ENCODE data around the gene HMGN5. TPM values are rescaled to one million over a fixed set of nuclear protein-coding genes. Genes with fewer than 3 reads are reported as not detected.

The HMGN5 gene
- total RNA-seq (2014; rRNA removed; shearing (Covaris generic)) = 1.0 and 1.8 TPM in 2 replicates
- 7.8 and 8.8 TPM in 2 replicates for polyA plus RNA-seq (2015; cell fraction: cytosol; rRNA removed)
- 2.3 and 5.0 TPM in 2 replicates for polyA plus RNA-seq (2015; cell fraction: nucleus; rRNA removed)

DNA sequence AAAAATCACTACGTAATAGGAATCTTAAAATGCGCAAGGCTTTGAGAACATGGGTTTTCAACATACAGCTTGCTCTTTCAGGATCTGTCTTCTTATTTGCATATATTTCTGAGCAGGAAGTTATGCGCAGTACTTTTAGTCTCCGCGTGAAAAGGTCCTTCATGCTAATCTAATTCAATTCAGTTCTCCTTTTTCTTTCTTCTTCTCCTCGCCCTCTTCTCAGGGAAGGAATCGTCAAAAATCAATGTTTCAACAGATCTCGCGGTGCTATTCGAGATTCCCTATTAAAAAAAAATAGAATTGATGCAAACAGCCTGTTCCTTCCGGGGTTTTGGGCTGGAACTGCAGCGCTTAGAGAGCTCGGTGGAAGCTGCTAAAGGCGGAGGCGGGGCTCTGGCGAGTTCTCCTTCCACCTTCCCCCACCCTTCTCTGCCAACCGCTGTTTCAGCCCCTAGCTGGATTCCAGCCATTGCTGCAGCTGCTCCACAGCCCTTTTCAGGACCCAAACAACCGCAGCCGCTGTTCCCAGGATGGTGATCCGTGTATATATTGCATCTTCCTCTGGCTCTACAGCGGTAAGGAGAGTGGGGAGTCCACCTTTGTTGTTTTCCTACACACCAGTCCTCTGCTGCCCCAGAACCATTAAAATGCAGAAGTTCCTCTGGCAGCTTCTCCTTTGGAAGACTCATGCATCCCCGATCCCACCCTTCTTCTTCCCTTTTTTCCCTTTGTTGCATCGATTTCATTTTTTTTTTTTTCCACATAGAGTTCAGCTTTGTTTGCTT is at the start of gene HMGN5, which contains the start of gene SH3BGRL:
TSS of gene HMGN5 (minus strand) at position 243 of the 785 bp plus-strand sequence. CDS start 80,364 bp downstream, outside the sequence.
TSS of gene SH3BGRL (plus strand) at position 432 of the 785 bp plus-strand sequence. CDS start at position 531, 99 bp downstream.
- in situ Hi-C loops (cut with HindIII; ENCODE audit: low pct_unique_long_range_greater_than_20kb, low sequenced_read_pairs) = no loop called here
- DNase-seq (ENCODE audit: low read depth, low spot score) = peak; percentile 90

- in situ Hi-C loops (cut with HindIII; ENCODE audit: low pct_unique_long_range_greater_than_20kb, low sequenced_read_pairs) = no loop called here
- no peak for DNase-seq (ENCODE audit: low read depth, low spot score)
Measured at GRCh38 chrX:81241753-81242152, 40.0 kb upstream of the HMGN5 start.

DNA sequence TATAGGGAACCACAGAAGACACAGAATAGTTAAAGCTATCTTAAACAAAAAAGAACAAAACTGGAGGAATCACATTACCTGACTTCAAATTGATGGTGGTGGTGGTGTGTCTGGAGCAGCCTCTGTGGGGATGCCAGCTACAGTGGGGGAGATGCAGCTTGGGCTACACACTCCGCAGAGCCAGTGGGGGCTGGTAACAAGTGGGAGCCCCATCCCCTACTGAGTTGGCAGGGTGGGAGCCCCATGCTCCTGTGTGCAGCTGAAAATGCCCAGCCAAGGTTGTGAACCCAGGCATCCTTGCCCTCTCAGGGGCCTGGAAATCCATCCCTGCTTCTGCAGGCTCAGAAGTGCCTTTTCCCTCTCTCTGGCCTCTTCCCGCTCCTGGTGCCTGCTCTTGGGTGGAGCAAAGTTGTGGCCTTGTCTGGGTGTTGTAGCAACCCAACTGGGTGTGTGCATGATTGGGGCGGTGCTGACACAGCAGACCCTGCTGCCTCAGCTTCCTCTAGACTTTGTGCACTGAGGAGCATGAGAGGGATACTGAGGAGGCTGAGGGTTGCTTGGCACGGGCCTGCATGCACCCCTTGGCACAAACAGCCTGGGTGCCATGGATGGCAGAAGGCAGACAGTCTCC is 39.1 kb upstream of the HMGN5 start:
- in situ Hi-C loops (cut with HindIII; ENCODE audit: low pct_unique_long_range_greater_than_20kb, low sequenced_read_pairs) = no loop called here

GRCh38 chrX:81238166-81238565 is 36.5 kb upstream of the HMGN5 start:
- in situ Hi-C loops (cut with HindIII; ENCODE audit: low pct_unique_long_range_greater_than_20kb, low sequenced_read_pairs) = no loop called here
- DNase-seq (ENCODE audit: low read depth, low spot score) = no peak

More for the DNA sequence above, 39.1 kb upstream of the HMGN5 start:
- DNase-seq (ENCODE audit: low read depth, low spot score) = no peak

DNA sequence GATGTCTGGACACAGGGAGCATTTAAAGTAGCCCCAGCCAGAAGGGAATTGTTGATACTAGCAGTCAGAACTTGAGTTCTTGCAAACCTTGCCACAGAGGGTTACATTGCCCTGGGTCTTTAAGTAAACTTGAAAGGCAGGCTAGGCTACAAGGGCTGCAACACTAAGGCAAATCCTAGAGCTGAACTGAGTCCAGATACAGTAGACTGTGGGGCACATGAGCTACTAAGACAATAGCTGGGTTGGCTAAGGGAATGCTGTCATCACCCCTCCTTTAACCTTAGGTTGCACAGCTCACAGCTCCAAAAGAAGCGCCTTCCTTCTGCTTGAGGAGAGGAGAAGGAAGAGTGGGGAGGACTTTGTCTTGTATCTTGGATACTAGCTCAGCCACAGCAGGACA is 35.8 kb upstream of the HMGN5 start:
- DNase-seq (ENCODE audit: low read depth, low spot score) = no peak
- in situ Hi-C loops (cut with HindIII; ENCODE audit: low pct_unique_long_range_greater_than_20kb, low sequenced_read_pairs) = no loop called here

DNA sequence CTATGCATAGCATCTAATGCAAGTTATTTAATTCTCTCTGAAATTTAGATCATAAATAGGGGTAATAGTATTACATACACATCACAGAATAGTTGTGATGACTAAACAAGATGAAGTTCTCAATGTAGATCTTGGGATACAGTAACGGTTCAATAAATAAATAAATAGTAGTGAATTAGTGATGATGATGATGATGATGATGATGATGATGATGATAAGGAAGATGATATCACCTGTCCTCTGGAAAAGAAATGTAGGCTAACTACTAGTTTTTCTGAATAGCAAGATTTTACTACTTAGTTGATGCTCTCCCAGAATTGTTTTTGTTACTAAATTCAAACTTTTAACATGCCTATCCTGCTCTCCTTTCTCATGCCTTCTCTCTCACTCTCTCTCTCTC is 30.5 kb upstream of the HMGN5 start:
- DNase-seq (ENCODE audit: low read depth, low spot score) = no peak
- in situ Hi-C loops (cut with HindIII; ENCODE audit: low pct_unique_long_range_greater_than_20kb, low sequenced_read_pairs) = no loop called here

DNA sequence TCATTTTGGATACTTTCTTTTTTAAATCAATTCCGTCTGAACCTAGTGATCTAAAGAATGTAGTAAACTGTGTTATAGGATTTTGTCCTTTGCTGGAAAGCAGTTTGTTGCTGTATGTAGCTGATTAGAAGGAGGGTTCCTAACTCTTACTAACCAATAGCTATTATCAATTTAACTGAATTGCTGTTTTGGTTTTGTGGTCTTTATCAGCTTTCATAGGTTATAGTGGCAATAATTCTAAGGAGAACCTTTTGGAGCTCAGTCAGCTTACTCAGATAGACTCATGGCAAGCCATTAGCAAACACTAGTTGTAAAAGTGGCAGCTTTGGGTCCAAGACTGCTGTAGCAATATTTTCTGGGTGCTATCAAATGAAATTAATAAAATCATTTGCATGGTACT is 29.8 kb upstream of the HMGN5 start:
- no peak for DNase-seq (ENCODE audit: low read depth, low spot score)

DNA sequence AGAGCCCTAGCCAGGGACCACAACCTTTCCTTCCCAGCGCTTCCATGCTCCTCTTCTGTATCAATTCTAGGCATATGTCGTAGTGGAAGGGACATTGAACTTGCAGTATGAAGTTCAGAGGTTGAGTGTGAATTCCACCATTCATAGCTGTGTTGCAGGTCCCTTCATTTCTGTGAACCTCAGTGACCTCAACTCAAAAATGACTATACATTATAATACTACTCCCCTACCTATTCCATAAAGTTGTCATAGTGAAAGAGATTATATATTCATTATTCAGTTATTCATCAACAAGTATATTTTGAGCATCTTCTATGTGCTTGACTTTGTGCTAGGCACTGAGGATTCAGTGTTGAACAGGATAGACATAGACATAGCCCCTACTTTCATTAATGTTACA is 28.2 kb upstream of the HMGN5 start:
- no peak for DNase-seq (ENCODE audit: low read depth, low spot score)
- in situ Hi-C loops (cut with HindIII; ENCODE audit: low pct_unique_long_range_greater_than_20kb, low sequenced_read_pairs) = no loop called here

More for the DNA sequence above, 29.8 kb upstream of the HMGN5 start:
- in situ Hi-C loops (cut with HindIII; ENCODE audit: low pct_unique_long_range_greater_than_20kb, low sequenced_read_pairs) = no loop called here

DNA sequence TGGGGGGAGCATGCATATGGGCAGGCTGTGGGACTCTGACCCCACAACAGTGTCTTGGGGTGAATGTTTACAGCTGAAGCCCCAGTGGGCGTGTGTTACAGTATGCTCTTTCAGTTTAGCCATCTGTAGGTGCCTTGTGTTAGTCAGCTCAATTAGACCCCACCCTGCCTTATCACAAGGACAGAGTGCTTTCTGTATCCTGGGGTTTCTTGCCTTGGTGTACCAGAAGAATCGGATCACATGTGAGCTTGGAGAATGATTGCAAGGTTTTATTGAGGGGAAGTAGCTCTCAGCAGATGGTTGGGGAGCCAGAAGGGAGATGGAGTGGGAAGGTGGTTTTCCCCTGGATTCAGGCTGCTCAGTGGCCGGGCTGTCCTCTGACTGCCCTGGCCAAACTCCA is 27.5 kb upstream of the HMGN5 start:
- in situ Hi-C loops (cut with HindIII; ENCODE audit: low pct_unique_long_range_greater_than_20kb, low sequenced_read_pairs) = no loop called here
- DNase-seq (ENCODE audit: low read depth, low spot score) = no peak

DNA sequence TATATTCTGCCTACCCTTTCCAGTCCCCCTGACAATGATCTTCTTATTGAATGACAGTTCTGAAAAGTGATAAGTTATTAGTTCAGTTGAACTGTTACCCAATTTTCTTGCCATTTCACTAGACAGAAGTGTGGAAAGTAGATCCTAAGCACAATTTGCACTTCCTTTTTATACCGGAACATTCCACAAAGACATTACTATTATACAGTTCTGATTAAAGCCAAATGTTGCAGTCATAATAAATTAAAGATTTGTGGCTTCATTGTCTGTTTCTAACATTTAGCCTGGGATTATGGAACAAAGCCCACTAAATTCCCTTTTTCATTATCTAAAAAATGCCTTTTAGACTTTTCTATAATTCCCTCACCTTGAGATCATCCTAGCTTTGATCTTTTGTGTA is 14.0 kb upstream of the HMGN5 start:
- in situ Hi-C loops (cut with HindIII; ENCODE audit: low pct_unique_long_range_greater_than_20kb, low sequenced_read_pairs) = no loop called here
- no peak for DNase-seq (ENCODE audit: low read depth, low spot score)

DNA sequence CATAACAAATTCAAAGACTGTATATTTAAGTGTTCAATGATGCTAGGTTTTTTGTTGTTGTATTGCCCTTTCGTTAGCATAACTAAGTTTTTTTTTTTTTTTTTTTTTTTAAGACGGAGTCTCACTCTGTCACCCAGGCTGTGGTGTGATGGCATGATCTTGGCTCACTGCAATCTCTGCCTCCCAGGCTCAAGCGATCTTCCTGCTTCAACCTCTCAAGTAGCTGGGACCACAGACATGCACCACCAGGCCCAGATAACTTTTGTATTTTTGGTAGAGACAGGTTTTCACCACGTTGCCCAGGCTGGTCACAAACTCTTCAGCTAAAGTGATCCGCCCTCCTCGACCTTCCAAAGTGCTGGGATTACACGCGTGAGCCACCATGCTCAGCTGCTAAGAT is 7.2 kb upstream of the HMGN5 start:
- DNase-seq (ENCODE audit: low read depth, low spot score) = no peak
- in situ Hi-C loops (cut with HindIII; ENCODE audit: low pct_unique_long_range_greater_than_20kb, low sequenced_read_pairs) = no loop called here

- in situ Hi-C loops (cut with HindIII; ENCODE audit: low pct_unique_long_range_greater_than_20kb, low sequenced_read_pairs) = no loop called here
- DNase-seq (ENCODE audit: low read depth, low spot score) = no peak
Measured at GRCh38 chrX:81206476-81206875, 4.8 kb upstream of the HMGN5 start.

DNA sequence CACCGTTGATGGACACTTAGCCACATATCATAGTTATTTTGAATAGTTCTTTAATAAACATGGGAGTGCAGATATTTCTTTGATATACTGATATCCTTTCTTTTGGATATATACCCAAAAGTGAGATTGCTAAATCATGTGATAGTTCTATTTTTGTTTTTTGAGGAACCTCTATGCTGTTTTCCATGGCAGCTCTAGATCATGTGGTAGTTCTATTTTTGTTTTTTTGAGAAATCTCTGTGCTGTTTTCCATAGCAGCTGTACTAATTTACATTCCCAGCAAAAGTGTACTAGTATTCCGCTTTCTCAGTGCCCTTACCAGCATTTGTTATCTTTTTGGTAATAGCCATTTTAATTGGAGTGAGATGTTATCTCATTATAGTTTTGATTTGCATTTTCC is 3.8 kb upstream of the HMGN5 start:
- no peak for DNase-seq (ENCODE audit: low read depth, low spot score)
- in situ Hi-C loops (cut with HindIII; ENCODE audit: low pct_unique_long_range_greater_than_20kb, low sequenced_read_pairs) = no loop called here

DNA sequence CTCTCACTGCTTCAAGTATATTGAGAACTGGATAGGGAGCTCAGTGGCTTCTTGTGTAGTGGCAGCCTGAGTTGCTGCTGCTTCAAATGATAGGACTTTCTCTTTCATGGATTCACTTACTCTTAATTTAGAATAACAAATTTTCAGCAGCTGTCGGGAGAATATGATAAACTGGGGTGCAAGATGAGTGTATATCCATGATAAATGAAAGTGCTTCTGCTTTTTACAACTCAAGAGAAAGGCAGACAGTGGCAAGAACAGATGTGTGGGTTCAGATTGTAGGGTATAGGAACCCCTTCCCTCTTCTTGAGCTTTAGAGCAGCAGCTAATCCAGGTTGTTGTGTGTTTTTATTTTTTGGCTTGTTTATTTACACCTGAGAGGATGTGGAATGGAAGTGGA is 1.2 kb upstream of the HMGN5 start:
- in situ Hi-C loops (cut with HindIII; ENCODE audit: low pct_unique_long_range_greater_than_20kb, low sequenced_read_pairs) = no loop called here
- no peak for DNase-seq (ENCODE audit: low read depth, low spot score)

DNA sequence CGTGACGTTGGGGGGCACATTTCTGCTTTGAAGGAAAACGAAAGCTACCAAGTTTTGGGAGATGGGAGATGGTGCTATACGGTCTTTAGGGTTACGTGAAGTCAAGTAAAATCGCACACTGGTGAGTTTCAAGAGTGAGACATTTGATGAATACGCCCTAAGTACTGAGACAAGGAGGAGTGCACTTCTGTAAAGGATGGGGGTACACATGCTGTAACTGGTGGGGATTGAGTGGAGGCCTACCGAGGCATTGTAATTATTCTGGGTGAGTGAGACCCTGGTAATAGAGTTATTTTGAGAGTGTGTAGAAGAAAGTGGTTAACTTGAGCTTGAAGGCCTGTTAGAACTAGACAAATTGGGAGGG is 725 bp upstream of the HMGN5 start:
- DNase-seq (ENCODE audit: low read depth, low spot score) = no peak

GRCh38 chrX:81201071-81201470 is 642 bp downstream of the HMGN5 start:
- DNase-seq (ENCODE audit: low read depth, low spot score) = peak; percentile 1
- in situ Hi-C loops (cut with HindIII; ENCODE audit: low pct_unique_long_range_greater_than_20kb, low sequenced_read_pairs) = no loop called here

More for the DNA sequence above, 725 bp upstream of the HMGN5 start:
- in situ Hi-C loops (cut with HindIII; ENCODE audit: low pct_unique_long_range_greater_than_20kb, low sequenced_read_pairs) = no loop called here

DNA sequence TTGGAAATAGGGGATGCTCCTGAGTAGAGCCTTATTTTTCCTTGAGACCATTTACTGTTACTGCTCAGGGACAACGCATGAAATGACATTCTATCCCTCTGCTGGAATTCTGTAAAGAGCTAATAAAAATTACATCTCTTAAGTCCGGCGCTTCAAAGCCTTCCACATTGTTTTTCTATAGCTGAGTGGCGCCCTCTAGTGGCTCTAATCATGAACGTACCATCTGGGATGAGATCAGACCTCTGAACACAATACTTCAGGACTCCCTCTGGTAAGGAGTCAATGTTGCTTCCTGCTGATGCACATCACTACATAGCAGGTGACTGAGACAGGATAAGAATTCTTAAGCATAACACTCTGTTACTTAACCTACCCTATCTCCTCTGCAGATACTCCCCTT is 6.0 kb downstream of the HMGN5 start:
- peak; percentile 64 for DNase-seq (ENCODE audit: low read depth, low spot score)
- in situ Hi-C loops (cut with HindIII; ENCODE audit: low pct_unique_long_range_greater_than_20kb, low sequenced_read_pairs) = no loop called here

GRCh38 chrX:81195259-81195658 is 6.5 kb downstream of the HMGN5 start:
- in situ Hi-C loops (cut with HindIII; ENCODE audit: low pct_unique_long_range_greater_than_20kb, low sequenced_read_pairs) = no loop called here
- DNase-seq (ENCODE audit: low read depth, low spot score) = no peak

DNA sequence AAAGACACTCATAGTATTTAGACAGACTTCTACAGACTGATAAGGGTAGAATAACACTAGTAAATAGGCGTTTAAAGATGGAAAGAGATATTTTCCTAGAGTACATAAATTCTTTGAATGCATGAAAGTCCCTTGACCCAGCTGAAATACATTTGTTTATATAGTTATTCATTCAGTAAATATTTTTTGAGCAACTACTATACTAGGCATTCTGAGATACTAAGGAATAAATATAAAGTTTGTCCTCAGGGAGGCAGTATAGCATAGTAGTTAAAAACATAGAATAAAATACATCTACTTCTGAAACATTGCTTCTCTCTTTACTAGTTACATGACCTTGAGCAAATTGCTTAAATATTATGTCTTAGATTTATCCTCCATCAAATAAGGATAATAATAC is 27.4 kb downstream of the HMGN5 start:
- in situ Hi-C loops (cut with HindIII; ENCODE audit: low pct_unique_long_range_greater_than_20kb, low sequenced_read_pairs) = no loop called here

More for the DNA sequence above, 27.4 kb downstream of the HMGN5 start:
- peak; percentile 51 for DNase-seq (ENCODE audit: low read depth, low spot score)
